ENCODE results near the gene GRB7. TPM values are rescaled to one million over a fixed set of nuclear protein-coding genes. Genes with fewer than 3 reads are reported as not detected.

GRB7 gene
- not detected in 2 replicates for total RNA-seq

DNA sequence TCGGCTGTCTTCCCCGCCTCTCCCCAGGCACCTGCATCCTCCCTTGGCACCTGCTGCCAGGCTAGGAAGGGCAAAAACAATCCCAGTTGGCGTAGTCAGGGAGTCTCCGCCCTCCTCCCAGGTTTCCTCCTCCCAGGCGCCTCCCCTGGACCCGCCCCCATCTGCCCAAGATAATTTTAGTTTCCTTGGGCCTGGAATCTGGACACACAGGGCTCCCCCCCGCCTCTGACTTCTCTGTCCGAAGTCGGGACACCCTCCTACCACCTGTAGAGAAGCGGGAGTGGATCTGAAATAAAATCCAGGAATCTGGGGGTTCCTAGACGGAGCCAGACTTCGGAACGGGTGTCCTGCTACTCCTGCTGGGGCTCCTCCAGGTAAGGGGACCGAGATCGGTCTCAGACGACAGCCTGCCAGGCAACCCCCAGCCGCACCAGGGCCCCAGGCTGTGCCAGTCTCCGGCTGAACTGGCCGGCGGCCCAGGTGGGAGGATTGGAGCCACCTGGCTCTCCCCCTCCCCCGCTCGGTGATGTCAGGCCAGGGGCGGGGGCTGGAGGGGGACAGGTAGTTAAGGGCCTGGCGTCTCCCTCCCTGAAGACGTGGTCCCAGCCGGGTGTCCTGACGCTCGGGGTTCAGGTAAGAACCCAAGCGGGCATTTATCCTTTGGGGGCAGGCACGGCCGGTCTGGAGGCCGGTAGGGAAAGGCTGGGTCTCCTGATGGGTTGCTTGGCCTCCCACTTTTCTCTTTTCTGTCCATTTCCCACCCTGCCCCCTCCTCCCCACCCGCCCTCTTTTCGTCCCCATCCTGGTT is at the start of gene GRB7:
Gene GRB7, plus strand, starts transcription at position 179 of the 808 bp plus-strand sequence. CDS start 4,364 bp downstream, outside the sequence.

DNA sequence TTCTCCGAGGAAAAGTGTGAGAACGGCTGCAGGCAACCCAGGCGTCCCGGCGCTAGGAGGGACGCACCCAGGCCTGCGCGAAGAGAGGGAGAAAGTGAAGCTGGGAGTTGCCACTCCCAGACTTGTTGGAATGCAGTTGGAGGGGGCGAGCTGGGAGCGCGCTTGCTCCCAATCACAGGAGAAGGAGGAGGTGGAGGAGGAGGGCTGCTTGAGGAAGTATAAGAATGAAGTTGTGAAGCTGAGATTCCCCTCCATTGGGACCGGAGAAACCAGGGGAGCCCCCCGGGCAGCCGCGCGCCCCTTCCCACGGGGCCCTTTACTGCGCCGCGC is 38.0 kb upstream of the GRB7 start, which contains the start of gene ERBB2:
Gene ERBB2, plus strand, starts transcription at position 247 of the 330 bp plus-strand sequence. CDS start 175 bp downstream, outside the sequence.

DNA sequence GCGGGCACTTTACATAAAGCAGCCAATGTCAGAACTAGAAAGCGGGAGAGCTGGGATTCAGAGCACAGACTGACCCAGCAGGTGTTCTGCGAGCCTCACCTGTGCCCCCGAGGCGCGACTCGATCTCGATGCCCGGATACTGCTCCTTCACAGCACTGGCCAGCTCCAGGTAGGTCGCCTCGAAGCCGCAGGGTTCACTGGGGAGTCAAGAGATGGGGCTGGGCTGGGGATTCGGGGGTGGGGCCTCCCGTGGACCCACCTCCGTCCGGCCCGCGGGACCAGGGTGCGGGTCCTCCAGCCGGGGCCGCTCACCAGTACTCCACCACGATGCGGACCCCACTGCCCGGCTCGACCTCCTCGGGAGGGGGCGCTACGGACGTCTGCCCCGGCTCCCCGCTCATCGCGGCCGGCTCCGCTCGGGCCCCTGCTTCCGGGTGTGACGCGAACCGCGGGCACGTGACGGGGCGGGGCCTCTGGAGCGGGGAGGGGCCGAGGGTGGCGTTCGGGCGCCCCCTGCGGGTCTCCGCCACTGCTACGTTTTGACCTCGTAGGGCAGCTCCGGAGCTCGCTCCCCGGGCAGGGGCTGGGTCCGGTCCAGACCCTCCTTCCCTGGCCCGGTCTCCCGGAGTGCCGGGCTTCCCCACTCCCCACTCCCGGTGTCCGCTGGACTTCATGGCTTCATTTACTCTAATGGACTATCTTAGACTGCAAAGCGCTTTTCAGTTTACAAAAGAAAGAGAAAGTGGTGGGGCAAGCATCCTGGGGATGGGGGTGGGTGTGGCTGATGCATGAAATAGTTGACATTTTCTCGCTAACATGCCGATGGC is 7.4 kb upstream of the GRB7 start, which contains the start of gene MIEN1:
Gene MIEN1, minus strand, starts transcription at position 438 of the 827 bp plus-strand sequence. Its CDS starts 37 bp downstream, at position 401.

Small RNAs within 50 kb of the gene (small RNA-seq; reads per million reads assigned to genes)
- not detected for gene MIR4728

Other genes with a start within 250 kb of the GRB7 start
- gene NEUROD2, start 130.0 kb upstream of the GRB7 start, total RNA-seq, result not detected in 2 replicates
- gene PPP1R1B, start 111.0 kb upstream of the GRB7 start, total RNA-seq, result not detected in 2 replicates
- gene STARD3, start 100.8 kb upstream of the GRB7 start, total RNA-seq, result 31.7 and 45.7 TPM in 2 replicates
- 0.65 and 0.67 TPM in 2 replicates for gene TCAP, start 72.6 kb upstream of the GRB7 start, total RNA-seq
- not detected in 2 replicates for gene PNMT, start 69.5 kb upstream of the GRB7 start, total RNA-seq
- 3.6 and 4.9 TPM in 2 replicates for gene PGAP3, start 49.9 kb upstream of the GRB7 start, total RNA-seq
- 2.8 and 5.6 TPM in 2 replicates for gene ERBB2, start 37.9 kb upstream of the GRB7 start, total RNA-seq
- 19.9 and 20.3 TPM in 2 replicates for gene MIEN1, start 7.4 kb upstream of the GRB7 start, total RNA-seq
- not detected in 2 replicates for gene IKZF3, start 126.4 kb downstream of the GRB7 start, total RNA-seq
- not detected in 2 replicates for gene ZPBP2, start 130.3 kb downstream of the GRB7 start, total RNA-seq
- 3.9 and 4.9 TPM in 2 replicates for gene GSDMB, start 180.7 kb downstream of the GRB7 start, total RNA-seq
- gene ORMDL3, start 189.7 kb downstream of the GRB7 start, total RNA-seq, result 20.9 and 34.9 TPM in 2 replicates
- not detected in 2 replicates for gene LRRC3C, start 189.8 kb downstream of the GRB7 start, total RNA-seq
- not detected in 2 replicates for gene GSDMA, start 225.1 kb downstream of the GRB7 start, total RNA-seq
- 155 and 179 TPM in 2 replicates for gene PSMD3, start 242.9 kb downstream of the GRB7 start, total RNA-seq